Sigmoid colon (tissue), 7 donors: ENCODE results near the gene MAP3K20. TPM values are rescaled to one million over a fixed set of nuclear protein-coding genes. Genes with fewer than 3 reads are reported as not detected.
"Not testable (repeated sequence)": the region's sequence is repeated elsewhere in the genome, so short reads cannot be mapped to it uniquely, and the experiment has no call there.

ENCODE experiments used
- DNase-seq: peaks from one replicate; pipeline ENCODE4 v3.0.0-alpha.2; 2019
- H3K27ac ChIP-seq, 4 donors: fragments of 200-600 bp; sonication (generic); one replicate each; pipeline ENCODE4 v1.5.1; 2016 to 2019; ENCODE audit warnings: mild to moderate bottlenecking in 1 of 4
- H3K27me3 ChIP-seq, 3 donors: fragments of 200-600 bp; sonication (generic); one replicate each; pipeline ENCODE4 v1.5.1; 2019; ENCODE audit warnings: mild to moderate bottlenecking in 1 of 3
- H3K36me3 ChIP-seq, 4 donors: fragments of 200-600 bp; sonication (generic); one replicate each; pipeline ENCODE4 v1.5.1; 2016 to 2019
- H3K4me1 ChIP-seq, 4 donors: fragments of 200-600 bp; sonication (generic); one replicate each; pipeline ENCODE4 v1.5.1; 2017 to 2019
- H3K4me3 ChIP-seq, 4 donors: fragments of 200-600 bp; sonication (generic); one replicate each; pipeline ENCODE4 v1.5.1; 2017 to 2019; ENCODE audit warnings: mild to moderate bottlenecking in 2 of 4, moderate library complexity in 1 of 4
- H3K9me3 ChIP-seq, 4 donors: fragments of 200-600 bp in 3 of 4; sonication (generic) in 3 of 4; one replicate each; pipeline versions ENCODE4 v1.5.1 to v1.6.1; 2013 to 2019
- CTCF ChIP-seq, 4 experiments: fragments of 450-650 bp in 3 of 4; fragments of 200-600 bp in 1 of 4; IDR thresholded peaks; one replicate each; pipeline ENCODE4 v1.5.1; 2016 to 2019; ENCODE audit warnings: antibody characterized with exemption in 4 of 4, mild to moderate bottlenecking in 3 of 4, moderate library complexity in 2 of 4
- EP300 ChIP-seq, 4 donors: sonication (generic); formaldehyde crosslinking; IDR thresholded peaks; one replicate each; pipeline ENCODE4 v1.6.1; 2017; ENCODE audit warnings: antibody characterized with exemption in 4 of 4
- POLR2A ChIP-seq, 2 donors: fragments of 450-650 bp; IDR thresholded peaks; one replicate each; pipeline ENCODE4 v1.6.1; 2016; ENCODE audit warnings: antibody characterized with exemption in 2 of 2, mild to moderate bottlenecking in 2 of 2, moderate library complexity in 2 of 2
- POLR2AphosphoS5 ChIP-seq, 4 donors: sonication (generic); formaldehyde crosslinking; IDR thresholded peaks; one replicate each; pipeline ENCODE4 v1.6.1; 2017; ENCODE audit warnings: antibody characterized with exemption in 4 of 4
- WGBS, 2 donors: extraction: QIAGEN DNeasy Blood & Tissue Kit; methylation state at CpG; one replicate each; pipeline ENCODE4 v1.1.7; 2013; 5-methylcytosine and 5-hydroxymethylcytosine counted together
- intact Hi-C: fragments of 100-400 bp; cut with DNase I; formaldehyde crosslinking; loops from one replicate; pipeline ENCODE4 v1.15.1; 2023
- polyA plus RNA-seq, 3 donors: library from polyadenylated mRNA; stranded (reverse); fragments of 200-250 nt; gene quantifications; one replicate each; pipeline ENCODE4 v1.2.3, GENCODE V29; 2013
- total RNA-seq, 4 donors: library from RNA; depleted of rRNA; stranded (reverse); fragments of >200 nt; gene quantifications; one replicate each; pipeline ENCODE4 v1.1.0, GENCODE V29; 2016
- donor health status: healthy with polysubstance abuse.
- donor health status: Bipolar disorder and iron deficiency.
- donor health status: healthy.

The MAP3K20 gene
- total and polyA plus RNA-seq, 7 donors, result 6.2 to 255 (median 189) TPM

GRCh38 chr2:173037245-173038120 is 38.2 kb upstream of the MAP3K20 start:
- H3K4me3 ChIP-seq, result no peak overlapping the region
- DNase-seq, result no peak
- 25 to 73% methylated on average over 12 of the region's 12 CpGs for WGBS, 2 donors
- TF ChIP-seq EP300 (IDR thresholded peaks at IDR 0.05), result no peak
- no peak for TF ChIP-seq POLR2AphosphoS5 (IDR thresholded peaks at IDR 0.05)
- TF ChIP-seq POLR2A (IDR thresholded peaks at IDR 0.05), result no peak
- TF ChIP-seq CTCF (IDR thresholded peaks at IDR 0.05), result no peak
- H3K36me3 ChIP-seq, result no peaks in the 10 kb centered on the region
- intact Hi-C loops, result no loop called here
- peaks cover 0 to 42% (median 31%) of the 10 kb centered on the region in 4 donors for H3K4me1 ChIP-seq
- peak overlapping the region in 3 of 4 donors; percentile 41 to 72 (median 67) for H3K27ac ChIP-seq
- no peaks in the 10 kb centered on the region for H3K9me3 ChIP-seq
- H3K27me3 ChIP-seq, result no peaks in the 10 kb centered on the region

GRCh38 chr2:173038257-173038656 is 37.4 kb upstream of the MAP3K20 start:
- intact Hi-C loops, H3K9me3 ChIP-seq, H3K36me3 ChIP-seq, DNase-seq, H3K27me3 ChIP-seq, H3K4me3 ChIP-seq: not testable (repeated sequence)
- 59 to 78% methylated on average over 2 of the region's 2 CpGs for WGBS, 2 donors
- Histone ChIP-seq H3K4me1 (peaks cover 0 to 49% (median 32%) of the 10 kb centered on the region in 4 donors), H3K27ac (peak overlapping the region in 2 of 4 donors; percentile 67 to 72)

GRCh38 chr2:173040729-173041128 is 34.9 kb upstream of the MAP3K20 start:
- no peaks in the 10 kb centered on the region for H3K36me3 ChIP-seq
- intact Hi-C loops, result no loop called here

GRCh38 chr2:173043476-173043875 is 32.2 kb upstream of the MAP3K20 start:
- intact Hi-C loops, result no loop called here
- Histone ChIP-seq H3K9me3 (no peaks in the 10 kb centered on the region), H3K27ac (peak overlapping the region in 2 of 4 donors; percentile 40 to 76), H3K4me1 (peaks cover 0 to 60% (median 43%) of the 10 kb centered on the region in 4 donors), H3K4me3 (no peak overlapping the region), H3K36me3 (no peaks in the 10 kb centered on the region), H3K27me3 (no peaks in the 10 kb centered on the region)
- no peak for TF ChIP-seq EP300 (IDR thresholded peaks at IDR 0.05)
- TF ChIP-seq POLR2A (IDR thresholded peaks at IDR 0.05), result no peak
- no peak for TF ChIP-seq CTCF (IDR thresholded peaks at IDR 0.05)
- whole genome bisulfite sequencing, 2 donors, result 89 to 91% methylated on average over 8 of the region's 8 CpGs
- no peak for DNase-seq

More at GRCh38 chr2:173040729-173041128, 34.9 kb upstream of the MAP3K20 start:
- DNase-seq, result no peak
- no peak overlapping the region for H3K27ac ChIP-seq
- no peaks in the 10 kb centered on the region for H3K27me3 ChIP-seq
- peaks cover 0 to 74% (median 52%) of the 10 kb centered on the region in 4 donors for H3K4me1 ChIP-seq
- H3K9me3 ChIP-seq, result no peaks in the 10 kb centered on the region
- H3K4me3 ChIP-seq, result no peak overlapping the region
- TF ChIP-seq EP300 (IDR thresholded peaks at IDR 0.05), result no peak
- TF ChIP-seq POLR2A (IDR thresholded peaks at IDR 0.05), result no peak
- no peak for TF ChIP-seq POLR2AphosphoS5 (IDR thresholded peaks at IDR 0.05)
- TF ChIP-seq CTCF (IDR thresholded peaks at IDR 0.05), result no peak

- no peaks in the 10 kb centered on the region for H3K9me3 ChIP-seq
- no peaks in the 10 kb centered on the region for H3K27me3 ChIP-seq
- peaks cover 0 to 65% (median 48%) of the 10 kb centered on the region in 4 donors for H3K4me1 ChIP-seq
- intact Hi-C loops, result no loop called here
- H3K4me3 ChIP-seq, result no peak overlapping the region
- TF ChIP-seq POLR2AphosphoS5 (IDR thresholded peaks at IDR 0.05), result no peak
- no peak for TF ChIP-seq CTCF (IDR thresholded peaks at IDR 0.05)
- no peak for TF ChIP-seq POLR2A (IDR thresholded peaks at IDR 0.05)
- no peak for TF ChIP-seq EP300 (IDR thresholded peaks at IDR 0.05)
- WGBS, 2 donors, result 95 to 96% methylated on average over 13 of the region's 13 CpGs
- no peaks in the 10 kb centered on the region for H3K36me3 ChIP-seq
- DNase-seq, result no peak
- H3K27ac ChIP-seq, result peak overlapping the region in 2 of 4 donors; percentile 40 to 76
Observed at GRCh38 chr2:173043897-173044519, 31.6 kb upstream of the MAP3K20 start.
